GM19239 (cell line): ENCODE results near the gene LYPD6.

Experiments used
- DNase-seq: peaks from one replicate; pipeline ENCODE4 v3.0.0; 2011; ENCODE audit warnings: low spot score; ENCODE audit not compliant: insufficient read length
- FAIRE-seq: peaks from 2 replicates; lab custom pipeline; 2011; peaks lifted over from hg19 to GRCh38; lab: Jason Lieb, UNC

The LYPD6 gene

GRCh38 chr2:149344105-149344504 is 13.7 kb downstream of the LYPD6 start:
- no peak for FAIRE-seq

GRCh38 chr2:149346272-149346671 is 15.9 kb downstream of the LYPD6 start:
- DNase-seq (no peak), FAIRE-seq (no peak)

More at GRCh38 chr2:149344105-149344504, 13.7 kb downstream of the LYPD6 start:
- no peak for DNase-seq

GRCh38 chr2:149348291-149348690 is 17.9 kb downstream of the LYPD6 start:
- FAIRE-seq (no peak), DNase-seq (no peak)

GRCh38 chr2:149353421-149353820 is 23.0 kb downstream of the LYPD6 start:
- DNase-seq, result no peak
- no peak for FAIRE-seq

GRCh38 chr2:149355716-149356422 is 25.5 kb downstream of the LYPD6 start:
- FAIRE-seq (no peak), DNase-seq (no peak)

GRCh38 chr2:149357058-149357457 is 26.7 kb downstream of the LYPD6 start:
- no peak for DNase-seq
- no peak for FAIRE-seq

GRCh38 chr2:149360106-149360505 is 29.7 kb downstream of the LYPD6 start:
- no peak for FAIRE-seq
- no peak for DNase-seq

- FAIRE-seq (no peak), DNase-seq (no peak)
Measured at GRCh38 chr2:149363958-149364357, 33.6 kb downstream of the LYPD6 start.

- DNase-seq, result no peak
- no peak for FAIRE-seq
Measured at GRCh38 chr2:149364839-149365238, 34.5 kb downstream of the LYPD6 start.

GRCh38 chr2:149365931-149366583 is 35.7 kb downstream of the LYPD6 start:
- no peak for FAIRE-seq
- no peak for DNase-seq

GRCh38 chr2:149370061-149370775 is 39.8 kb downstream of the LYPD6 start:
- DNase-seq, result no peak
- FAIRE-seq, result no peak

GRCh38 chr2:149371476-149371875 is 41.1 kb downstream of the LYPD6 start:
- DNase-seq (no peak), FAIRE-seq (no peak)

GRCh38 chr2:149375801-149376361 is 45.5 kb downstream of the LYPD6 start:
- no peak for DNase-seq
- no peak for FAIRE-seq

GRCh38 chr2:149380205-149380604 is 49.8 kb downstream of the LYPD6 start:
- DNase-seq (no peak), FAIRE-seq (no peak)

GRCh38 chr2:149383340-149383739 is 53.0 kb downstream of the LYPD6 start:
- FAIRE-seq, result no peak
- no peak for DNase-seq

- FAIRE-seq, result no peak
- DNase-seq, result no peak
Measured at GRCh38 chr2:149385350-149385749, 55.0 kb downstream of the LYPD6 start.

- DNase-seq, result no peak
- FAIRE-seq, result no peak
Measured at GRCh38 chr2:149387411-149387810, 57.0 kb downstream of the LYPD6 start.

GRCh38 chr2:149388120-149388816 is 57.9 kb downstream of the LYPD6 start:
- DNase-seq (no peak), FAIRE-seq (no peak)

GRCh38 chr2:149389506-149390167 is 59.2 kb downstream of the LYPD6 start:
- DNase-seq, result no peak
- no peak for FAIRE-seq

- FAIRE-seq, result no peak
- DNase-seq, result no peak
Measured at GRCh38 chr2:149393614-149394013, 63.2 kb downstream of the LYPD6 start.
